D721Med (cell line): ENCODE results near the gene CMKLR1.

Experiments used
- DNase-seq: peaks from one replicate; pipeline ENCODE4 v3.0.0; 2011; ENCODE audit warnings: low spot score; ENCODE audit not compliant: insufficient read length
- FAIRE-seq: peaks from 2 replicates; lab custom pipeline; 2011; peaks lifted over from hg19 to GRCh38; lab: Jason Lieb, UNC
- CTCF ChIP-seq: IDR thresholded peaks from 2 replicates; pipeline ENCODE4 v1.5.1; 2012; ENCODE audit warnings: mild to moderate bottlenecking, control low read depth; ENCODE audit not compliant: insufficient read depth; ENCODE audit errors: missing control alignments

Gene CMKLR1

DNA sequence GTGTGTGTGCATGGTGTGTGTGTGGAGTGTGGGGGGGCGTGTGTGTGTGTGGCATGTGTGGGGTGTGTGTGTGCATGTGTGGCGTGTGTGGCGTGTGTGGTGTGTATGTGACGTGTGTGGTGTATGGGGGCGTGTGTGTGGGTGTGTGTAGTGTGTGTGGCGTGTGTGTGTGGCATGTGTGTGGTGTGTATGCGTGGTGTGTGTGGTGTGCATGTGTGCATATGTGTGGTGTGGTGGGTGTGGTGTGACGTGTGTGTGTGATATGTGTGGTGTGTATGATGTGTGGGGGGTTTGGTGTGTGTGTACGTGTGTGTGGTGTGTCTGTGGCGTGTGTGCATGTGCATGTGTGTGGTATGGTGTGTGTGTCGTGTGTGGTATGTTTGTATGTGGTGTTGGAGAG, 24.1 kb upstream of the CMKLR1 start:
- FAIRE-seq (no peak), DNase-seq (no peak)
- no peak for TF ChIP-seq CTCF

GRCh38 chr12:108361606-108362005, 22.5 kb upstream of the CMKLR1 start:
- FAIRE-seq = no peak
- DNase-seq = no peak
- TF ChIP-seq CTCF = no peak

GRCh38 chr12:108360487-108360886, 21.4 kb upstream of the CMKLR1 start:
- no peak for TF ChIP-seq CTCF
- FAIRE-seq (no peak), DNase-seq (no peak)

DNA sequence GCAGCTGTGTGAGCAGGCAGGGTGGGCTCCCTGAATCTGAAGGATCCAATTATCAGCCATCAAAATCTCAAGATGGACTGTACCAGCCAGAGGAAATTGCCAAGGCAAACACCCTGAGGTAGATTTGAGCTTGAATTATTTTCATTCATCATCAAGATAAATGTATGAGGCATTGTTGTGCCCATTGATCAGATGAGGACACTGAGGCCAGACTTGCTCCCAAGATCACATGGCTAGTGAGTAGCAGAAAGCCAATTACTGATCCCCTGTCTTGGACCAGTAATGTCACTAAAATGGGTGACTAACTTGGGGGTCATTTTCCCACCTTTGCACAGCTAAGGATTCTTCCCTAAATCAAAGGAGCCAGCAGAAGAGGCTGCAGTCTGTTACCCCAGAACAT, 20.9 kb upstream of the CMKLR1 start:
- DNase-seq (no peak), FAIRE-seq (no peak)
- TF ChIP-seq CTCF = no peak

DNA sequence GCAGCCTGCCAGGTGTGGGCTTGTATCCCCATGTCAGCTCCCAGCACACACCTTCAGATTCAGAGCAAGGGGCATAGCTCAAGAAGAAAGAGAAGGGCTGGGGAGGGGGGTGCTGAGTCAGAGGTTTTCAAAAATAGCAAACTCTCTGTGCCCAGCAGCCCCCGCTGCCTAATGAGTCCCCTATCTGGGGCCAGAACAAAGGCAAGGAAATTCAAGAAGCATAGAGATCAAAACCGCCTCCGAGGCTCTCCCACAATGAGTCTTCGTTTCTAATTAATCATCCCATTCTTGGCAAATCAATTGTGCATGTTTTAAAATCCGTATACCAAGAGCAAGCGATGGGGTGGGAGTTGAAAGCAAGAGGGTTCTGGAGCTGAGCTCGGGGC, 19.5 kb upstream of the CMKLR1 start:
- FAIRE-seq = no peak
- DNase-seq = no peak
- no peak for TF ChIP-seq CTCF

DNA sequence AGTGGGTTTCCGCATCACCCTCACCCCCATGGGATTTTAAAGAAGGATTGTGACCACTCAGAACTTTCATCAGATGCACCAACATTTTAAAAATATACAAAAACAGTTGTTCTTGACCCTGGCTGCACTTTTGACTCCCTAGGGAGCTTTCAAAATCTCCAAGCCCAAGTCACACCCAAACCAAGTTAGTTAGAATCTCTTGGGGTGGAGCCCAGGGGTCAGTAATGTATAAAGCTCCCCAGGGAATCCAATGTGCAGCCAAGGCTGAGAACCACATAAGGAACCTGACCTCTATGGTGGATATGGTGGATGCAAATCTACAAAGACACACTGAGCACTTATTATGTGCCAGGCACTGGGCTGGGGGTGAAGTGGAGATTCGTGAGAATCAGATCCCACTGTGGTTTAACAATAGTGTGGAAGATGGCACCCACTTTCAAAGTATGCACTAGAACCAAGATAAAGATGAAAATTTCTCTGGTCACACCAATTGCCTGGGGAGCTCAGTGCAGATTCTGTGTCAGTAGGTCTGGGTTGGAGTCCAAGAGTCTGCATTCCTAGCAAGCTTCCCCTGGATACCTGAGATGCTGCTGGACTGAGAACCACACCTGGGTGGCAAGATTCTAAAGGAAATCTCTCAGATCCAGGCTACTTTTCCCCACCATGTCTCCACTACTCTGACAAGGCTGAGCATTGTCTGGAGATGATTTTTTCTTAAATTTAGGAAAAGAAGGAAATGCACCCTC, 18.9 kb upstream of the CMKLR1 start:
- DNase-seq (no peak), FAIRE-seq (no peak)
- no peak for TF ChIP-seq CTCF
